Astrocyte (in vitro differentiated cells and primary cell): ENCODE measurements around the gene SDK1. TPM values are rescaled to one million over a fixed set of nuclear protein-coding genes. Genes with fewer than 3 reads are reported as not detected.

ENCODE experiments used
- DNase-seq: peaks from one replicate; pipeline ENCODE4 v3.0.0-alpha.2; 2010; ENCODE audit warnings: low read depth
- FAIRE-seq: peaks from 2 replicates; lab custom pipeline; 2011; peaks lifted over from hg19 to GRCh38; lab: Jason Lieb, UNC
- H2AFZ ChIP-seq: 2 replicates; pipeline ENCODE4 v1.6.0; 2012; ENCODE audit warnings: low read depth, low read length, inconsistent platforms
- H3K27ac ChIP-seq: 2 replicates; pipeline ENCODE4 v1.5.1; 2011; ENCODE audit warnings: low read depth, low read length, inconsistent platforms
- H3K27me3 ChIP-seq: 2 replicates; pipeline ENCODE4 v1.6.0; 2011; ENCODE audit warnings: low read length, inconsistent platforms; ENCODE audit not compliant: insufficient read depth
- H3K36me3 ChIP-seq: 2 replicates; pipeline ENCODE4 v1.5.1; 2011; ENCODE audit warnings: low read length, inconsistent platforms; ENCODE audit not compliant: insufficient read depth
- H3K4me1 ChIP-seq: 2 replicates; pipeline ENCODE4 v1.5.1; 2011; ENCODE audit warnings: low read length, inconsistent platforms; ENCODE audit not compliant: insufficient read depth
- H3K4me2 ChIP-seq: 2 replicates; pipeline ENCODE4 v1.6.0; 2012; ENCODE audit warnings: low read length, inconsistent platforms
- H3K4me3 ChIP-seq: 2 replicates; pipeline ENCODE4 v1.5.1; 2011; ENCODE audit warnings: low read depth, mild to moderate bottlenecking, low read length, inconsistent platforms; ENCODE audit not compliant: insufficient read depth
- H3K79me2 ChIP-seq: 2 replicates; pipeline ENCODE4 v1.6.0; 2012; ENCODE audit warnings: mild to moderate bottlenecking, low read length, inconsistent platforms; ENCODE audit not compliant: insufficient read depth
- H3K9ac ChIP-seq: 2 replicates; pipeline ENCODE4 v1.6.0; 2012; ENCODE audit warnings: mild to moderate bottlenecking, low read length, inconsistent platforms
- H3K9me3 ChIP-seq: 2 replicates; pipeline ENCODE4 v1.5.1; 2012; ENCODE audit warnings: low read depth, mild to moderate bottlenecking, low read length, inconsistent platforms; ENCODE audit not compliant: insufficient read depth
- H4K20me1 ChIP-seq: 2 replicates; pipeline ENCODE4 v1.6.0; 2012; ENCODE audit warnings: low read length, inconsistent platforms; ENCODE audit not compliant: insufficient read depth
- H3K27ac Mint-ChIP-seq: one replicate; pipeline ENCODE4 v1.8.0; 2021; ENCODE audit warnings: mild to moderate bottlenecking, mixed read lengths; ENCODE audit not compliant: unreplicated experiment
- H3K27me3 Mint-ChIP-seq: one replicate; pipeline ENCODE4 v1.8.0; 2021; ENCODE audit warnings: low read depth, mixed read lengths; ENCODE audit not compliant: unreplicated experiment
- H3K36me3 Mint-ChIP-seq: one replicate; pipeline ENCODE4 v1.8.0; 2021; ENCODE audit warnings: low read depth, mixed read lengths; ENCODE audit not compliant: unreplicated experiment
- H3K4me1 Mint-ChIP-seq: one replicate; pipeline ENCODE4 v1.8.0; 2021; ENCODE audit warnings: low read depth, mixed read lengths; ENCODE audit not compliant: unreplicated experiment
- H3K4me3 Mint-ChIP-seq: one replicate; pipeline ENCODE4 v1.8.0; 2021; ENCODE audit warnings: mild to moderate bottlenecking, moderate library complexity, mixed read lengths; ENCODE audit not compliant: unreplicated experiment
- H3K9me3 Mint-ChIP-seq: one replicate; pipeline ENCODE4 v1.8.0; 2021; ENCODE audit warnings: mild to moderate bottlenecking, mixed read lengths; ENCODE audit not compliant: unreplicated experiment
- EZH2 ChIP-seq: IDR thresholded peaks from 2 replicates; pipeline ENCODE4 v1.6.1; 2012; ENCODE audit warnings: mild to moderate bottlenecking, low read length, inconsistent platforms; ENCODE audit not compliant: insufficient read depth
- total RNA-seq: library from RNA; stranded (reverse); gene quantifications from 2 replicates; pipeline ENCODE4 v1.2.1, GENCODE V29; 2021
- TF ChIP-seq, protein P1 (sequence below): IDR thresholded peaks from 2 replicates; pipeline ENCODE4 v1.5.1; 2011; ENCODE audit warnings: low read depth, mild to moderate bottlenecking, inconsistent platforms, low read length, moderate library complexity; ENCODE audit not compliant: insufficient read depth

Gene SDK1
- total RNA-seq, 1 donor from 2014 or later: 4.2 TPM

DNA sequence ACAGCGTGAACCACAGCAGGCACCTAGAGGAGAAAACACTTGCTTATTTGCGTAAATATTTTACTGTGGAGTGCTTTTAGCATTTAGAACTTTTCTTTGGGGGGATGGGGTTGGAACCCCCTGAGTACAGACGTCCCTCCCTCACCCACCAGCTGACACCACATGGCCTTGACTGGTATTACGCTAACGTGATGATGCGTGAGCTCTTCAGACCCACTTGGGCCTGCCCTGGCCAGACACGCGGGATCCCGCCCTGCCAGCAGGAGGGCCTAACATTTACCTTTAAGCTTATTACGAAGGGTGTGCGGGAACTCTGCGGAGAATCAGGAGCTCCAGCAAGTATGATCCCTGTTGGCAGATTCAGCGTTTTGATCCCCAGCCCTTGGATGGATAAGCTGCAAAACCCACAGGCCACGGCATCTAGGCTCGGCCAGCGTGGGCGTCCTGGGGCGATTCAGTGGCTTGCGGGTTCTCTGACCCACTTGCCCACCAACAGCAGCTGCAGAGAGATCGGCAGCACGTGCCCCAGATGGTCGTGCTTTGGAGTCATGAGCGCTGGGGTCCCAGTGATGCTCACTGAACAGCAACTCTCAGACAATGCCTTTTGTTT lies 835.6 kb downstream of the SDK1 start:
- H3K9me3 ChIP-seq: no peaks in the 10 kb centered on the region
- Mint-ChIP-seq H3K27me3 (peaks cover 64% of the 10 kb centered on the region), H3K36me3 (peaks cover under 1% of the 10 kb centered on the region), H3K27ac (no peak overlapping the region), H3K9me3 (no peaks in the 10 kb centered on the region), H3K4me3 (no peak overlapping the region), H3K4me1 (no peaks in the 10 kb centered on the region)
- FAIRE-seq (no peak), DNase-seq (no peak)
- no peaks in the 10 kb centered on the region for H3K79me2 ChIP-seq
- no peak overlapping the region for H3K9ac ChIP-seq
- no peak overlapping the region for H3K27ac ChIP-seq
- H3K4me2 ChIP-seq: no peak overlapping the region
- no peaks in the 10 kb centered on the region for H3K4me1 ChIP-seq
- no peak for TF ChIP-seq EZH2
- TF ChIP-seq, protein P1, sequence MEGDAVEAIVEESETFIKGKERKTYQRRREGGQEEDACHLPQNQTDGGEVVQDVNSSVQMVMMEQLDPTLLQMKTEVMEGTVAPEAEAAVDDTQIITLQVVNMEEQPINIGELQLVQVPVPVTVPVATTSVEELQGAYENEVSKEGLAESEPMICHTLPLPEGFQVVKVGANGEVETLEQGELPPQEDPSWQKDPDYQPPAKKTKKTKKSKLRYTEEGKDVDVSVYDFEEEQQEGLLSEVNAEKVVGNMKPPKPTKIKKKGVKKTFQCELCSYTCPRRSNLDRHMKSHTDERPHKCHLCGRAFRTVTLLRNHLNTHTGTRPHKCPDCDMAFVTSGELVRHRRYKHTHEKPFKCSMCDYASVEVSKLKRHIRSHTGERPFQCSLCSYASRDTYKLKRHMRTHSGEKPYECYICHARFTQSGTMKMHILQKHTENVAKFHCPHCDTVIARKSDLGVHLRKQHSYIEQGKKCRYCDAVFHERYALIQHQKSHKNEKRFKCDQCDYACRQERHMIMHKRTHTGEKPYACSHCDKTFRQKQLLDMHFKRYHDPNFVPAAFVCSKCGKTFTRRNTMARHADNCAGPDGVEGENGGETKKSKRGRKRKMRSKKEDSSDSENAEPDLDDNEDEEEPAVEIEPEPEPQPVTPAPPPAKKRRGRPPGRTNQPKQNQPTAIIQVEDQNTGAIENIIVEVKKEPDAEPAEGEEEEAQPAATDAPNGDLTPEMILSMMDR: no peak
- no peaks in the 10 kb centered on the region for H3K27me3 ChIP-seq
- H4K20me1 ChIP-seq: no peaks in the 10 kb centered on the region
- no peak overlapping the region for H3K4me3 ChIP-seq
- H2AFZ ChIP-seq: no peak overlapping the region
- no peaks in the 10 kb centered on the region for H3K36me3 ChIP-seq

DNA sequence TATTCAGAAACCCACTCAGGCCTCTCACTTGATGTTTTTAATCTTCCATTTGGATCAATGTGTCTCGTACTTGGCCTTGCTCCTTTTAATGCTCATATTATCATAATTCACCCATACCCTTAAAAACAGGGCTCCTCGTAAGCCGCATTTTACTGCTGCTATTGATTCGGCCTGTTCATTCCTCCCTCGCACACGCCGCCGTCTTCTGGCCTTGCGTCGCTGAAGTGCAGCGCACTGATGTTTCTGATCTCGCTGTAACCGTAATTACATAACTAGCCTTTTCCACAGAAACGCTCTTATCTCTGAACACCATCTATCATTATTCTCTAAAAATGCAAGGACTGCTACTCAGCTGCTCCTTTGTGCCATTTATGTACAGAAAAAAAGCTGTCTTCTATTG lies 836.5 kb downstream of the SDK1 start:
- H3K4me1 Mint-ChIP-seq: no peaks in the 10 kb centered on the region
- no peaks in the 10 kb centered on the region for H3K36me3 ChIP-seq
- H3K9me3 ChIP-seq: no peaks in the 10 kb centered on the region
- H3K9ac ChIP-seq: no peak overlapping the region
- H3K36me3 Mint-ChIP-seq: no peaks in the 10 kb centered on the region
- H3K27me3 ChIP-seq: no peaks in the 10 kb centered on the region
- no peak overlapping the region for H3K27ac ChIP-seq
- H2AFZ ChIP-seq: no peak overlapping the region
- no peak for TF ChIP-seq EZH2
- TF ChIP-seq, protein P1: no peak
- H3K4me3 Mint-ChIP-seq: no peak overlapping the region
- H3K4me2 ChIP-seq: no peak overlapping the region
- H3K27me3 Mint-ChIP-seq: peaks cover 66% of the 10 kb centered on the region
- H3K4me1 ChIP-seq: no peaks in the 10 kb centered on the region
- H3K4me3 ChIP-seq: no peak overlapping the region
- DNase-seq: no peak
- H3K9me3 Mint-ChIP-seq: no peaks in the 10 kb centered on the region
- no peak overlapping the region for H3K27ac Mint-ChIP-seq
- FAIRE-seq: no peak
- H3K79me2 ChIP-seq: no peaks in the 10 kb centered on the region
- H4K20me1 ChIP-seq: no peaks in the 10 kb centered on the region

DNA sequence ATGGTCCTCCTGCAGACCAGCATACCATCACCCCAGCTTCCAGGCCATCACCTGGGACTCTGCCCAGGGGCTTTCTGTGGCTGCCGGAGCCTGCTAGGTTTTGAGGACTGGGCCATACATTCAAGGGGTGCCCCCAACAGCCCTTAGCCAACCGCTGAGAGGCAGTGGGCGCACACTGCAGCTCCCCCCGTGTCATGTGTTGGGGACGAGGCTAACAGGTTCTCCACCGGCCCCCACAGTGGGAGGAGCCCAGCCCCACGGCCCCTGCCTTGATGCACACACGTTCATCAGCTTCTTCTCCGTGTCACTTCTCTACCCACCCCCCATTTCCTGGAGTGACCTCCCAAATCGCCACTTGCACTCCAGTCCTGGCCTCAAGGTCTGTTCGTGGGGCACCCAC lies 837.8 kb downstream of the SDK1 start:
- Mint-ChIP-seq H3K4me1 (no peaks in the 10 kb centered on the region), H3K27ac (no peak overlapping the region), H3K27me3 (peaks cover 69% of the 10 kb centered on the region), H3K4me3 (no peak overlapping the region), H3K36me3 (no peaks in the 10 kb centered on the region), H3K9me3 (peaks cover 2% of the 10 kb centered on the region)
- H3K9ac ChIP-seq: no peak overlapping the region
- H3K27ac ChIP-seq: no peak overlapping the region
- no peak for DNase-seq
- no peaks in the 10 kb centered on the region for H3K79me2 ChIP-seq
- no peaks in the 10 kb centered on the region for H4K20me1 ChIP-seq
- no peaks in the 10 kb centered on the region for H3K9me3 ChIP-seq
- H3K4me3 ChIP-seq: no peak overlapping the region
- TF ChIP-seq, protein P1: no peak
- TF ChIP-seq EZH2: no peak
- H3K4me1 ChIP-seq: no peaks in the 10 kb centered on the region
- H2AFZ ChIP-seq: no peak overlapping the region
- H3K36me3 ChIP-seq: no peaks in the 10 kb centered on the region
- no peak for FAIRE-seq
- H3K27me3 ChIP-seq: no peaks in the 10 kb centered on the region
- no peak overlapping the region for H3K4me2 ChIP-seq
